PC-3 (cell line): ENCODE data around the gene TNNI3. TPM values are rescaled to one million over a fixed set of nuclear protein-coding genes. Genes with fewer than 3 reads are reported as not detected.
A peak's percentile ranks its signal among the peaks of the same experiment; 100 is the strongest.

Source experiments
- ATAC-seq: fragments of 200-7000 bp; cut with Tn5 transposase; 2 replicates; pipeline ENCODE4 v1.9.1; 2020; ENCODE audit warnings: mild to moderate bottlenecking, moderate library complexity
- BruUV-seq: library from RNA; stranded (reverse); fragments of 400-500 nt; replicated peaks from 2 replicates; lab custom pipeline; 2021; lab: Mats Ljungman, UMichigan
- CTCF ChIA-PET: fragments of 300-600 bp; sonication (Branson Sonifier 250); formaldehyde crosslinking; loops from one replicate; lab custom pipeline; 2022; ENCODE audit warnings: antibody characterized with exemption; lab: Charles Lee
- POLR2A ChIA-PET: fragments of 300-600 bp; sonication (Branson Sonifier 250); formaldehyde crosslinking; loops from one replicate; lab custom pipeline; 2022; ENCODE audit warnings: antibody characterized with exemption; ENCODE audit not compliant: unreplicated experiment; lab: Charles Lee
- DNase-seq: peaks from one replicate; pipeline ENCODE4 v3.0.0-alpha.2; 2015
- H2AFZ ChIP-seq: fragments of 300-600 bp; sonication (generic); 2 replicates; pipeline ENCODE4 v1.6.0; 2016; ENCODE audit warnings: antibody characterized with exemption, low read length
- H3F3A ChIP-seq: fragments of 300-600 bp; sonication (generic); one replicate; pipeline ENCODE4 v1.6.0; 2017; ENCODE audit warnings: antibody characterized with exemption, low read length, control low read depth, mild to moderate bottlenecking; ENCODE audit not compliant: unreplicated experiment
- H3K27ac ChIP-seq: fragments of 300-600 bp; sonication (generic); 2 replicates; pipeline ENCODE4 v1.5.1; 2016; ENCODE audit warnings: mild to moderate bottlenecking, low read length
- H3K27me3 ChIP-seq: fragments of 300-600 bp; sonication (generic); 2 replicates; pipeline ENCODE4 v1.6.1; 2016; ENCODE audit warnings: low read length, mixed read lengths
- H3K36me3 ChIP-seq: fragments of 300-600 bp; sonication (generic); 2 replicates; pipeline ENCODE4 v1.6.1; 2016; ENCODE audit warnings: low read depth, mixed run types, low read length, mixed read lengths
- H3K4me1 ChIP-seq: fragments of 300-600 bp; sonication (generic); 2 replicates; pipeline ENCODE4 v1.5.1; 2016; ENCODE audit warnings: low read length; ENCODE audit not compliant: insufficient read depth
- H3K4me2 ChIP-seq: fragments of 300-600 bp; sonication (generic); 2 replicates; pipeline ENCODE4 v1.6.0; 2016; ENCODE audit warnings: low read length
- H3K4me3 ChIP-seq: fragments of 300-600 bp; sonication (generic); 2 replicates; pipeline ENCODE4 v1.5.1; 2016; ENCODE audit warnings: mild to moderate bottlenecking, low read length, mixed read lengths
- H3K79me2 ChIP-seq: fragments of 300-600 bp; sonication (generic); 2 replicates; pipeline ENCODE4 v1.6.1; 2017; ENCODE audit warnings: low read length, mixed read lengths
- H3K9ac ChIP-seq: fragments of 300-600 bp; sonication (generic); 2 replicates; pipeline ENCODE4 v1.6.0; 2016; ENCODE audit warnings: mild to moderate bottlenecking, low read length
- H3K9me2 ChIP-seq: fragments of 300-600 bp; sonication (generic); replicated peaks from 2 replicates; pipeline ENCODE4 v1.6.1; 2016; ENCODE audit warnings: mixed run types, low read length, mixed read lengths
- H3K9me3 ChIP-seq: fragments of 300-600 bp; sonication (generic); 2 replicates; pipeline ENCODE4 v1.6.1; 2016; ENCODE audit warnings: low read length, mixed read lengths
- H4K20me1 ChIP-seq: fragments of 300-600 bp; sonication (generic); 2 replicates; pipeline ENCODE4 v1.6.1; 2016; ENCODE audit warnings: low read length, mixed read lengths
- EZH2 ChIP-seq: fragments of 300-600 bp; sonication (generic); IDR thresholded peaks from one replicate; pipeline ENCODE4 v1.6.1; 2017; ENCODE audit warnings: antibody characterized with exemption, mild to moderate bottlenecking, low read length; ENCODE audit not compliant: unreplicated experiment
- EZH2phosphoT487 ChIP-seq: fragments of 300-600 bp; sonication (generic); IDR thresholded peaks from 2 replicates; pipeline ENCODE4 v1.6.1; 2018; ENCODE audit warnings: mild to moderate bottlenecking, antibody characterized with exemption, low read length, borderline replicate concordance
- intact Hi-C: fragments of 100-400 bp; cut with micrococcal nuclease; formaldehyde crosslinking; loops from 2 replicates; pipeline ENCODE4 v1.9.0; 2023
- total RNA-seq: library from RNA; depleted of rRNA; stranded (reverse); fragments of >200 nt; gene quantifications from 2 replicates; pipeline ENCODE4 v1.2.3, GENCODE V29; 2014
- TF ChIP-seq, protein P1 (sequence below): fragments of 300-600 bp; sonication (generic); conservative IDR thresholded peaks from 2 replicates; pipeline ENCODE4 v1.5.1; 2017; ENCODE audit warnings: antibody characterized with exemption, low read depth, mild to moderate bottlenecking, low read length

The TNNI3 gene
- total RNA-seq, 1 experiment from 2014 or later, result 32.4 TPM

- POLR2A ChIA-PET, result interaction anchor here (0.6 to 1.0 kb wide), 2 partner anchors 50 to 310 kb away, joined by 3 to 8 read pairs; partner anchors contain the start of gene ZNF628
Observed at GRCh38 chr19:55165952-55166529, 8.5 kb upstream of the TNNI3 start.

DNA sequence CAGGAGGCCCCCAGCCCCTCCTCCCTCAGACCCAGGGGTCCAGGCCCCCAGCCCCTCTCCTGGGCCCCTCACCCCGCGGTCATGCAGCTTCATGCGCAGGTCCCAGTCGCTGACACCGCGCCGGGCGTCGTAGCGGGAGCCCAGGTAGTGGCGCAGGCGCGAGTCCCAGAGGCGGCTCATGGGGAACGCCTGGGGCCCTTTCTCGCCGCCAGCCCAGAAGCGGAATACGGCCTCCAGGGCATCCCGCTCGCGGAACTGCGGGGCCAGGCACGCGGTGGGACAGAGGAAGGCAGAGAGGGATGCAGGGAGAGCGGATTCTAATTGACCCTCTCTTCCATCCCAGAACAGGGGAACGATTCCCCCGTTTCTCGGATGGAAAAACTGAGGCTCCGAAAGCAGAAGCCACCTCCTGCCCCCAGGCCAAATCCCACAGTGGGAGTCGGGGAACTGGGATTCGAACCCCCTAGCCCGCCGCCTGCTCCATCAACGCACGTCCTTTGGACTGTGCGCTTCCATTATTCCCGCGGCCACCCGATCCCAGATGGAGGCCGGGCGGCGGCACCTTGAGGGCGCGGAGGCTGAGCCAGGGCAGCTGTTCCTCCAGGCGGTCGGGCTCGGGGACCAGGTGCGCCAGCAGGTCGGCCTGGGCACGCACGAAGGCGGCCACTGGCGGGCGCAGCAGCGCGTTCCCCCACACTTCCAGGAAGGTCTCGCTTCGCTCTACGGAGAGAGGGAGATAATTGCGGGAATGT is 4.2 kb upstream of the TNNI3 start:
- ChIA-PET POLR2A (no interaction called here), CTCF (interaction anchor here (0.7 kb wide), 1 partner anchor 343 kb away, joined by 3 read pairs; no protein-coding TSS in a partner anchor)
- Histone ChIP-seq H3K36me3 (no peaks in the 10 kb centered on the region), H4K20me1 (no peaks in the 10 kb centered on the region), H3K27ac (no peak overlapping the region), H3K79me2 (no peaks in the 10 kb centered on the region), H3K27me3 (no peaks in the 10 kb centered on the region), H3K4me3 (no peak overlapping the region), H3K9me3 (no peaks in the 10 kb centered on the region), H3K9me2 (no peaks in the 10 kb centered on the region), H2AFZ (no peak overlapping the region), H3F3A (no peaks in the 10 kb centered on the region), H3K9ac (no peak overlapping the region), H3K4me2 (no peak overlapping the region), H3K4me1 (peaks cover 26% of the 10 kb centered on the region)
- intact Hi-C loops, result loop anchor here (10.0 kb wide), 1 partner anchor 87 kb away; the partner anchor contains the start of gene EPS8L1
- TF ChIP-seq EZH2phosphoT487 (no peak), EZH2 (no peak)
- TF ChIP-seq, protein P1, sequence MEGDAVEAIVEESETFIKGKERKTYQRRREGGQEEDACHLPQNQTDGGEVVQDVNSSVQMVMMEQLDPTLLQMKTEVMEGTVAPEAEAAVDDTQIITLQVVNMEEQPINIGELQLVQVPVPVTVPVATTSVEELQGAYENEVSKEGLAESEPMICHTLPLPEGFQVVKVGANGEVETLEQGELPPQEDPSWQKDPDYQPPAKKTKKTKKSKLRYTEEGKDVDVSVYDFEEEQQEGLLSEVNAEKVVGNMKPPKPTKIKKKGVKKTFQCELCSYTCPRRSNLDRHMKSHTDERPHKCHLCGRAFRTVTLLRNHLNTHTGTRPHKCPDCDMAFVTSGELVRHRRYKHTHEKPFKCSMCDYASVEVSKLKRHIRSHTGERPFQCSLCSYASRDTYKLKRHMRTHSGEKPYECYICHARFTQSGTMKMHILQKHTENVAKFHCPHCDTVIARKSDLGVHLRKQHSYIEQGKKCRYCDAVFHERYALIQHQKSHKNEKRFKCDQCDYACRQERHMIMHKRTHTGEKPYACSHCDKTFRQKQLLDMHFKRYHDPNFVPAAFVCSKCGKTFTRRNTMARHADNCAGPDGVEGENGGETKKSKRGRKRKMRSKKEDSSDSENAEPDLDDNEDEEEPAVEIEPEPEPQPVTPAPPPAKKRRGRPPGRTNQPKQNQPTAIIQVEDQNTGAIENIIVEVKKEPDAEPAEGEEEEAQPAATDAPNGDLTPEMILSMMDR, result no peak
- ATAC-seq (no peak), DNase-seq (no peak)
- BruUV-seq, result no TSS peak

More at GRCh38 chr19:55165952-55166529, 8.5 kb upstream of the TNNI3 start:
- intact Hi-C loops, result loop anchor here (1.0 to 10.0 kb wide), 3 partner anchors 23 to 91 kb away; partner anchors contain the start of genes EPS8L1 and PPP6R1
- no peaks in the 10 kb centered on the region for H3F3A ChIP-seq
- H3K9me3 ChIP-seq, result no peaks in the 10 kb centered on the region
- peak overlapping the region; percentile 73 for H3K4me3 ChIP-seq
- no peaks in the 10 kb centered on the region for H4K20me1 ChIP-seq
- BruUV-seq, result TSS peak; percentile 73
- H3K9me2 ChIP-seq, result no peaks in the 10 kb centered on the region
- no peaks in the 10 kb centered on the region for H3K79me2 ChIP-seq
- peak overlapping the region; percentile 85 for H3K4me2 ChIP-seq
- H3K27me3 ChIP-seq, result no peaks in the 10 kb centered on the region
- H3K9ac ChIP-seq, result no peak overlapping the region
- no peak overlapping the region for H3K27ac ChIP-seq
- H3K4me1 ChIP-seq, result peaks cover 12% of the 10 kb centered on the region; the same call in 1 of the 2 replicates
- peak; percentile 91 for DNase-seq
- ATAC-seq, result peak; percentile 73
- no peak for TF ChIP-seq EZH2phosphoT487
- TF ChIP-seq, protein P1, result peak; percentile 98
- peak overlapping the region; percentile 86 for H2AFZ ChIP-seq
- CTCF ChIA-PET, result interaction anchor here (0.6 to 2.1 kb wide), 5 partner anchors 10 to 433 kb away, joined by 3 to 21 read pairs (median 3); partner anchors contain the start of gene FIZ1
- no peaks in the 10 kb centered on the region for H3K36me3 ChIP-seq
